A204.1 (cell line): ENCODE measurements around the gene MYF5.

Experiments
- FAIRE-seq: peaks from 2 replicates; lab custom pipeline; 2012; peaks lifted over from hg19 to GRCh38; lab: Jason Lieb, UNC

MYF5 gene

DNA sequence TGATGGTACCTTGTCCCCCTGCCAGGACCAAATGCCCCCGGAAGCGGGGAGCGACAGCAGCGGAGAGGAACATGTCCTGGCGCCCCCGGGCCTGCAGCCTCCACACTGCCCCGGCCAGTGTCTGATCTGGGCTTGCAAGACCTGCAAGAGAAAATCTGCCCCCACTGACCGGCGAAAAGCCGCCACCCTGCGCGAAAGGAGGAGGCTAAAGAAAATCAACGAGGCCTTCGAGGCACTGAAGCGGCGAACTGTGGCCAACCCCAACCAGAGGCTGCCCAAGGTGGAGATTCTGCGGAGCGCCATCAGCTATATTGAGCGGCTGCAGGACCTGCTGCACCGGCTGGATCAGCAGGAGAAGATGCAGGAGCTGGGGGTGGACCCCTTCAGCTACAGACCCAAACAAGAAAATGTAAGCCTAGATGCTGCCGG, 8.9 kb upstream of the MYF5 start:
- no peak for FAIRE-seq

DNA sequence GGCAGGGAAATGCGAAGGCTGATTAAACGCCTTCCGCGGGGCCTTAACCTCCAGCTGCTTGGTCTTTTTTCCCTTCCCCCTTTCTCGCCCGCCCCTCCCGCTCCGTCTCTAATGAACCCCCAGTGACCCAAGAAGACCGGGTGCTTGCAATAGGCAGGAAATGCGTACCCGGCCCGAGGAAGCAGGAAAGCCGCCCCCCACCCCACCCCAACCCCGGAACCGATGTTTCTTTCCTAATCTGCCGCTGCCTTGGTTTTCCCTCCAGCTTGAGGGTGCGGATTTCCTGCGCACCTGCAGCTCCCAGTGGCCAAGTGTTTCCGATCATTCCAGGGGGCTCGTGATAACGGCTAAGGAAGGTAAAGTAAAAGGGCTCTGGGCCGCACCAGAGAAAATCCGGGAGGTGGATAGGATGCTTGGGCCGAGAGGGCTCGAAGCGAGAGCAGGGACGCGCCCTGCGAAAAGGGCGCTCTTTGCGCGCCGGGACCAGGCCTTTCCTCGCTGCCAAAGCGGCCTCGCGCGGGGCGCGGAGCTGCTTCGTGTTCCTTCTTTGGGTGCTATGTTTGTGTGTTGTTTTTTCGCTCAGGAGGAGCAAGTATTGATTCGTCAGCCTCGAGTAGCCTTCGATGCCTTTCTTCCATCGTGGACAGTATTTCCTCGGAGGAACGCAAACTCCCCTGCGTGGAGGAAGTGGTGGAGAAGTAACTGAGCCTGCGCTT, 8.3 kb upstream of the MYF5 start:
- FAIRE-seq: no peak

DNA sequence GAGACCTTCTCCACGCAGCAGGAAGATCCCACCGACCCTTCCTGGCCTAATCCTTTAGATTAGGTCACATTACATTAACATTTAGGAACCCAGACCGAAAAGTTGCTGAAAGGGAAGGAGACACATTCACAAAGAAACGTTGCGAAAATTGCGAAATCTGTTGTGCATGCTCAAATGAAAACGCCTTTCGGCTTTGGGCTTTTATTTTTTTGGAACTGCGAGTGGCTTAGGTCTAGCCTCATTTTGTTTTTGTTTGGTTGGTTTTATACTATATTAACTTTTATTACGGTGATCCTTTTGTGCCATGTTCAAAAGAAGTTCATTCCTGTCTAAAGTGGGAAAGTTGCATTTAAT, 7.8 kb upstream of the MYF5 start:
- FAIRE-seq: no peak

DNA sequence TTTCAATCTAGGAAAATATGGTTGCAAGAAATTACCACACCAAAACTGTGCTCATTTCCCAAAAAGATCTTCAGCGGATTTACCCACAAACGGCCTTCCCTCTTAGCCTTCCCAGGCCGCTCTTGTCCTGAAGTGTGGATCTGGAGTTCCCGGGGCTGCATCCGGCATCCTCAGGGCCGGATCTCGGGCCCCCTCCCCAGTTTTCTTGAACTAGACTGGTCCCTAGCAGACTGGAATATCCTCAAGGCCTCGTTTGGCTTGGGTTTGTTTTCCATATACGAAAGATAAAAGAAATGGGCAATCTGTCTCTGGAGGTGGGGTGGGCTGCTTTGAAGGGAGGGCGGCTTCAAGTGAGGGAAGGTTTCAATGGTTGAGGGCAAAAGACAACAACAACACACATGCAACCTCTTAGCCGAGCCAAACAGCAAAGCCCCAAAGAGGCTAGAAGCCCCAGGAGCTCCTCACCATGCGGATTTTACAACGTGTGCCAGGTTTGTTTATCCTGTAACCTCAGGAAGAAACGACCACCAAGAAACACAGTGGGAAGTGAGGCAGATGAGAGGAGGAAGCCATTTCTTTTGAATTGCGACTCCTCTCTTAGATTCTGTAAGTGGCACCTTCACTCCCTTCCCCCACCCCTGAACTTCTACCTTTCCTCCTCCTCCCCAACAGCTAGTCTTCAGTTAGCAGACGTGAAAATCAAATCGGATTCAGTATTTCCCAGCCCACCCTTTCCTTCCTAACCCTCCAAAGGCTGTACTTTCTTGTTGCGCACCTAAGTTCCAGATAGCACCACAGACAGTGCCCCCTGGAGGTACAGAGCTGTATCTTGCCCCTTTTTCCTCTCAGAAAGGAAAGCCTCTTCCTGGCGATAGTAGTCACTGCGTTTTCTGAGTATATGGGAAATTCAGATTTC, 6.6 kb upstream of the MYF5 start:
- no peak for FAIRE-seq

- FAIRE-seq: no peak
These were observed 5.8 kb upstream of the MYF5 start for GRCh38 chr12:80710727-80711449.

DNA sequence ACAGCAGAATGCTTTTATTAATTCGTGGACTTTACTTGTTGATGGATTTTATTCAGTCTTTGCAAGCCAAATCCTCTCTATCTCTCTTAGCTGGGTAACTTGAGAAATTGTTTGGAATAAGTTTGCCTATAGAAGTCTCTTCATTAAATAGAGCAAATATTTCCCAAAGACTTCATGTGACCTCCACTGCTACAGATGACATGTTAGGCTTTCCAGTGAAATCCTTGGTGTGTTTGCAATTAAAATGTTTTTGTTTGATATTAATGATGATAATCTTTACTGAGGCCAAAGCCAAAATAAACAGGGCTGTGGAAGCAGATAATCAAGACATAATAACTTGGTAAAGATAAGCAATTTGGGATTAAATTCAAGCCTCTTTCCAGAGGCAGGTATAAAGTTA, 4.8 kb upstream of the MYF5 start:
- no peak for FAIRE-seq

- FAIRE-seq: no peak
These were observed 3.8 kb upstream of the MYF5 start for GRCh38 chr12:80712866-80713265.

DNA sequence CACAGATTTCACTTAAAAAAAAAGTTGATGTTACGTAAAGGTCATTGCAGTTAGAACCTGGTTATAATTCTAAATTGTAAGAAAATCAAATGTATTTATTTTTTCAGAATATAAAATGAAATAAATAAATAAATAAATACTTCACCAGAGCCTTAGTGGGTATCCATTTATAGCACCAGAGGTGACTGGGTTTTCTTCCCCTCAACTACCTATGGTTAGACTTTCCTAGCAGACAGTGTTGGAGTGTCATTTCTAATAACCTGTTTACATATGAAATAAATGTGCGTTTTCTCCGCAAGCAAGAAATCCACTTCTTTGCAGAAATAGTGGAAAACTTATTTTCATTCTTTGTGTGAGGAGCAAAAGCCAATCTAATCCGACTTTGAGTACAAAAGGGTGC, 3.3 kb upstream of the MYF5 start:
- FAIRE-seq: no peak

GRCh38 chr12:80714055-80714454, 2.7 kb upstream of the MYF5 start:
- no peak for FAIRE-seq

DNA sequence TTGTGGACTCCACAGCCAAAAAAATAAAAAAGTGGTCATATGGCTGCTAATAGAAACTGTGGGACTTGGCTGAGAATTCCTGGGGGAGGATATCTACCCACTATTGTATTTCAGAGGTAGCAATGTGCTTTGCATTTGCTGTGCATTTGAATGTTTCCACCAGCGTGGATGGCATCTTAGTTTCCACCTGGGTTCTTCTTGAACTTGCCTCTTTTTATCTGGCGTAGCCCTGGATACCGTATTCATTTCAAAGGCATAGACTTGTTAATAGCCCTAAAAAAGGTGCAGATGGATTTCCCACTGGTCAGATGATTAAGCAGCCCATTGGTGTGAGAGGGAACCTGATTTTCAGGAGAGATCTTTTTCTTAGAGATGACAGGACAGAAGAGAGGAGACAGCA, 1.9 kb upstream of the MYF5 start:
- no peak for FAIRE-seq

- no peak for FAIRE-seq
These were observed 931 bp upstream of the MYF5 start for GRCh38 chr12:80715713-80716249.

- no peak for FAIRE-seq
These were observed 1.1 kb downstream of the MYF5 start for GRCh38 chr12:80717856-80718255.

GRCh38 chr12:80720516-80720915, 3.8 kb downstream of the MYF5 start:
- no peak for FAIRE-seq

- FAIRE-seq: no peak
These were observed 4.6 kb downstream of the MYF5 start for GRCh38 chr12:80721326-80721725.

- no peak for FAIRE-seq
These were observed 29.3 kb downstream of the MYF5 start for GRCh38 chr12:80745851-80746505.

GRCh38 chr12:80747800-80748199, 31.1 kb downstream of the MYF5 start:
- FAIRE-seq: no peak

DNA sequence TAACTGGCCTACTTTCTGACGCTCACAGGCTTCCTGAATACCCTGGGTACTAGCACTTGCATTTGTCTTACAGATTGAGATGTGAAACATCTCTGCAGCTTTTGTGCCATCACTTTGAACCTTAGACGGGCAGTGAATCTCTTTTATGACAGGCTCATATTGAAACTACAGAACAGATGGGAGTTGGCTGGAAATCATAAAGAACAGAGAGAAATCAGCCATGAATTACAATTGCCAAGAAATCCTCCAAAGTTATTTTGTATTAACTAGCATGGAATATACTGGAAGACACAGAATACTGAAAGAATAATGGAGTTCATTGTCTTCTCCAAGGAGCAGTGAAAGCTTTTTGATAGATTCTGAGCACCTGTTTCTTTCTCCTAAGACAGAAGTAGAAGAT, 32.7 kb downstream of the MYF5 start:
- FAIRE-seq: no peak

DNA sequence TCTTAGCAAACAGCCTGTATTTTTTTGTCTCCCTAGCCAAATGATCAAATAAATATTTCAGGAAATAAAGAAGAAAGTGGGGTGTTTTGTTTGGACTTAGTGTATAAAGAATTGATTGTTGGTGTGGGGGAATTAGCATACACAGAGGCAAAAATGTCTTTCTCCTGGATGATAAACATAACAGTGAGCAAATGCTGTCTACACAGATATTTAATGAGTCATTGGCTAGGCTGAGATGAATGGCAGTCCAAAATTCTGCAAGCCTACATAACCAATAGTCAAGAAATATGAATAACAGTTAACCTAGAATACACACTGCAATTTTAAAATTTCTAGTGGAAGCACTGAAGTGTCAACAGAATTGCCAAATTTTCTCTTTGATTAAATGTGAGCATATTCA, 35.8 kb downstream of the MYF5 start:
- no peak for FAIRE-seq

DNA sequence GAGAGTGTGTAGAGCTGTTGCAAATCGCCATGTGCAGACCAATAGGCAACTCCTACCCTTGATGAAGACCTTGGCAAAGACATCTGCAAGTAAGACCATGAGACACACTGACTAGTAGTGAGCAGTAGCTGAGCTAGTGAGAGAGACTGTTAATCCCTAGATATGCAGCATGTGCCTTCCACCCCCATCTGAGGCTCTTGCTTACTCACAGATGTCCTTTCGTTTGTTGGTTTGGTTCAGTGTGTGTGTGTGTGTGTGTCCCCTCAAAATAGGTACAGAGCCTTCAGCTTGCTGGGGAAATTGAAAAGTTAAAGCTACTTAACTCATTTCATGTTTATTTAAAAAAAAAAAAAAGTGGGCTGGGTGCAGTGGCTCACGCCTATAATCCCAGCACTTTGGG, 37.6 kb downstream of the MYF5 start:
- FAIRE-seq: no peak

DNA sequence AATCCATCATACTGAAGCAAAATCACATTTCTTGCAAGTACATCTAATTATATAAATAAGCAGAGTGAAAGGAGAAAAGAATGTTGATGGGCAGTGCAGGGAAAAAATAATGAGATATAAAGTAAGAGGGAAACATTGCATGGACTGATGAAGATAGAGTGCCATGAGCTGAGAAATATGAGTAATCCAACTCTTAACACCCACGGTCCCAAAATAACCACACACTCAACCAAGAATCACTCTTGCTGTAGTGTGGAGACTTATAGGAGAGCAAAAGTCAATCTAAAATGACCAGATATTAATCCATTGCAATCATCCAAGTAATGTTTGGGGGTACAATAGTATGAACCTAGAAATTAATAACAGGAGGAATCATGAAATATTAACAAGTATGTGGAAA, 40.2 kb downstream of the MYF5 start:
- no peak for FAIRE-seq

GRCh38 chr12:80761838-80762237, 45.1 kb downstream of the MYF5 start:
- no peak for FAIRE-seq

DNA sequence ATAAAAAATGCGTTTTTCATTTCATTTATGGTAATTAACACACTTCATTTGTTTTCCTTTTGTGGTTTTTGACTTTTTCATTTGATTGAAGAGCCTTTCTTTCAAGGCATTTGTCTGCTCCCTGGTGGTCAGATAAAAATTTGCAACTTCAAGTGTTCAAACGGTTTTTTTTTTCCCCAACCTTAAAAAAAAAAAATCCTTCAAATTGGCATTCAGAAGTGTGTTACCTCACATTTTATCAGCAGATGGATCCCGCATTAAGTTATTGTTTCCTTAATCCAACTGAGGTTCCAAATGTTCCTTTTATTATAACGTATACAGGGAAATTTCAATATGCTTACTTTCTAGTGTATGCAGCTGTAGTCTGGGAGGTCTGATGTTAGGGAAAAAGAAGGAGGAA, 47.2 kb downstream of the MYF5 start:
- FAIRE-seq: peak; percentile 91
